Urinary bladder (tissue), 4 donors: ENCODE results near the gene DMRTB1. TPM values are rescaled to one million over a fixed set of nuclear protein-coding genes. Genes with fewer than 3 reads are reported as not detected.
"Not testable (repeated sequence)": the region's sequence is repeated elsewhere in the genome, so short reads cannot be mapped to it uniquely, and the experiment has no call there.

Experiments
- DNase-seq: peaks from one replicate; pipeline ENCODE4 v3.0.0-alpha.2; 2015; ENCODE audit errors: extremely low spot score
- H3K27ac ChIP-seq: one replicate; pipeline ENCODE4 v1.5.1; 2013; ENCODE audit warnings: low read depth, mild to moderate bottlenecking, moderate library complexity
- H3K36me3 ChIP-seq: one replicate; pipeline ENCODE4 v1.6.1; 2013; ENCODE audit warnings: mild to moderate bottlenecking, moderate library complexity; ENCODE audit not compliant: insufficient read depth
- H3K4me1 ChIP-seq: one replicate; pipeline ENCODE4 v1.6.1; 2013; ENCODE audit warnings: mild to moderate bottlenecking, moderate library complexity; ENCODE audit not compliant: insufficient read depth
- H3K4me3 ChIP-seq: one replicate; pipeline ENCODE4 v1.5.1; 2013; ENCODE audit warnings: low read depth, low read length
- WGBS: extraction: QIAGEN DNeasy Blood & Tissue Kit; methylation state at CpG from one replicate; pipeline ENCODE4 v1.1.7; 2013; 5-methylcytosine and 5-hydroxymethylcytosine counted together
- polyA plus RNA-seq: library from polyadenylated mRNA; stranded (reverse); fragments of 200-250 nt; gene quantifications from one replicate; pipeline ENCODE4 v1.2.3, GENCODE V29; 2013
- total RNA-seq: library from RNA; depleted of rRNA; stranded (reverse); fragments of >200 nt; gene quantifications from one replicate; pipeline ENCODE4 v1.2.3, GENCODE V29; 2014
- donor health status: healthy with polysubstance abuse.
- donor health status: healthy.

DMRTB1 gene
- total and polyA plus RNA-seq, 2 donors, result not detected

- no peak for DNase-seq
- Histone ChIP-seq H3K27ac (no peak overlapping the region), H3K36me3 (no peaks in the 10 kb centered on the region), H3K4me1 (no peaks in the 10 kb centered on the region), H3K4me3 (no peak overlapping the region)
- 92% methylated on average over 2 of the region's 2 CpGs for WGBS
These were observed 38.9 kb upstream of the DMRTB1 start for GRCh38 chr1:53420341-53420740.

- WGBS, result 90% methylated on average over 1 of the region's 1 CpG
- no peak overlapping the region for H3K27ac ChIP-seq
These were observed 38.0 kb upstream of the DMRTB1 start for GRCh38 chr1:53421208-53421607.

GRCh38 chr1:53430261-53430660 is 28.9 kb upstream of the DMRTB1 start:
- WGBS, result 30% methylated on average over 5 of the region's 5 CpGs
- no peaks in the 10 kb centered on the region for H3K36me3 ChIP-seq
- H3K4me3 ChIP-seq, result no peak overlapping the region
- DNase-seq, result no peak
- no peak overlapping the region for H3K27ac ChIP-seq
- no peaks in the 10 kb centered on the region for H3K4me1 ChIP-seq

More at GRCh38 chr1:53421208-53421607, 38.0 kb upstream of the DMRTB1 start:
- Histone ChIP-seq H3K36me3 (no peaks in the 10 kb centered on the region), H3K4me1 (no peaks in the 10 kb centered on the region), H3K4me3 (no peak overlapping the region)
- no peak for DNase-seq

- H3K27ac ChIP-seq, result no peak overlapping the region
- no peaks in the 10 kb centered on the region for H3K4me1 ChIP-seq
- DNase-seq, result no peak
- no peak overlapping the region for H3K4me3 ChIP-seq
- H3K36me3 ChIP-seq, result no peaks in the 10 kb centered on the region
These were observed 28.4 kb upstream of the DMRTB1 start for GRCh38 chr1:53430779-53431178.

- Histone ChIP-seq H3K4me1 (no peaks in the 10 kb centered on the region), H3K36me3 (no peaks in the 10 kb centered on the region), H3K27ac (no peak overlapping the region), H3K4me3 (no peak overlapping the region)
- no peak for DNase-seq
- 68% methylated on average over 4 of the region's 4 CpGs for WGBS
These were observed 28.0 kb upstream of the DMRTB1 start for GRCh38 chr1:53431244-53431643.

- no peak overlapping the region for H3K4me3 ChIP-seq
- no peaks in the 10 kb centered on the region for H3K4me1 ChIP-seq
- no peak overlapping the region for H3K27ac ChIP-seq
- 38% methylated on average over 5 of the region's 5 CpGs for WGBS
- no peaks in the 10 kb centered on the region for H3K36me3 ChIP-seq
- no peak for DNase-seq
These were observed 27.2 kb upstream of the DMRTB1 start for GRCh38 chr1:53431805-53432565.

GRCh38 chr1:53432611-53433010 is 26.6 kb upstream of the DMRTB1 start:
- H3K36me3 ChIP-seq, result no peaks in the 10 kb centered on the region
- DNase-seq, result no peak
- H3K4me3 ChIP-seq, result no peak overlapping the region
- H3K4me1 ChIP-seq, result no peaks in the 10 kb centered on the region
- H3K27ac ChIP-seq, result no peak overlapping the region
- 82% methylated on average over 3 of the region's 3 CpGs for WGBS

- 88% methylated on average over 10 of the region's 10 CpGs for WGBS
- H3K27ac ChIP-seq, DNase-seq, H3K36me3 ChIP-seq, H3K4me3 ChIP-seq, H3K4me1 ChIP-seq: not testable (repeated sequence)
These were observed 24.7 kb upstream of the DMRTB1 start for GRCh38 chr1:53434405-53435007.

- Histone ChIP-seq H3K4me3 (no peak overlapping the region), H3K4me1 (no peaks in the 10 kb centered on the region), H3K27ac (no peak overlapping the region), H3K36me3 (no peaks in the 10 kb centered on the region)
- WGBS, result 87% methylated on average over 4 of the region's 4 CpGs
- DNase-seq, result no peak
These were observed 24.0 kb upstream of the DMRTB1 start for GRCh38 chr1:53435151-53435550.

GRCh38 chr1:53438427-53439336 is 20.5 kb upstream of the DMRTB1 start:
- WGBS, result 98% methylated on average over 79 of the region's 79 CpGs
- no peak overlapping the region for H3K27ac ChIP-seq
- no peak overlapping the region for H3K4me3 ChIP-seq
- no peak for DNase-seq
- no peaks in the 10 kb centered on the region for H3K4me1 ChIP-seq
- H3K36me3 ChIP-seq, result no peaks in the 10 kb centered on the region

- Histone ChIP-seq H3K27ac (no peak overlapping the region), H3K36me3 (no peaks in the 10 kb centered on the region), H3K4me1 (no peaks in the 10 kb centered on the region), H3K4me3 (no peak overlapping the region)
- WGBS, result 97% methylated on average over 58 of the region's 58 CpGs
- DNase-seq, result no peak
These were observed 19.6 kb upstream of the DMRTB1 start for GRCh38 chr1:53439337-53440207.

GRCh38 chr1:53440633-53441032 is 18.6 kb upstream of the DMRTB1 start:
- no peak overlapping the region for H3K4me3 ChIP-seq
- DNase-seq, result no peak
- no peak overlapping the region for H3K27ac ChIP-seq
- WGBS, result 97% methylated on average over 6 of the region's 6 CpGs
- no peaks in the 10 kb centered on the region for H3K36me3 ChIP-seq
- H3K4me1 ChIP-seq, result no peaks in the 10 kb centered on the region

GRCh38 chr1:53442299-53442698 is 16.9 kb upstream of the DMRTB1 start:
- no peak for DNase-seq
- H3K36me3 ChIP-seq, result no peaks in the 10 kb centered on the region
- no peak overlapping the region for H3K4me3 ChIP-seq
- 44% methylated on average over 2 of the region's 2 CpGs for WGBS
- H3K27ac ChIP-seq, result no peak overlapping the region
- H3K4me1 ChIP-seq, result no peaks in the 10 kb centered on the region
